ENCODE data around the gene R3HDML.
A peak's percentile ranks its signal among the peaks of the same experiment; 100 is the strongest.

Gene R3HDML

DNA sequence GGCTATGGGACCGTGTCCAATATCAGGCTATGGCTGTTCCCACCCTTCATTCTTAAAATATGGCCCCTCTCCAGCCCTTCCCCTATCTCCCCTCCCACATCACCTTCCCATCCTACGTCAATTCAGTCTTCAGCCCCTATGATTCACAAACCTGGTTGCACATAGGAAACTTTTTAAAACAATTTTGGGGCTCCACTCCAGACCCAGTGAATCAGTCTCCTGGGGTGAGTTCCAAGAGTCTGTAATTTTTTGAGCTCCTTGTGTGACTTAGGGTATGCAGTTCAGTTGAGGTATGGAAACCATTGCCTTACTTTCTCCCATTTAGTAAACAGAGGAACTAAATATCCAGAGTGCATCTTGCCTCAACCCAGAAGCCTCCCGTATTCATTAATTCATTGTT, 24.2 kb downstream of the R3HDML start:
- no peak for DNase-seq (ENCODE audit: low read depth in 2 of 3, low spot score in 2 of 3)

DNA sequence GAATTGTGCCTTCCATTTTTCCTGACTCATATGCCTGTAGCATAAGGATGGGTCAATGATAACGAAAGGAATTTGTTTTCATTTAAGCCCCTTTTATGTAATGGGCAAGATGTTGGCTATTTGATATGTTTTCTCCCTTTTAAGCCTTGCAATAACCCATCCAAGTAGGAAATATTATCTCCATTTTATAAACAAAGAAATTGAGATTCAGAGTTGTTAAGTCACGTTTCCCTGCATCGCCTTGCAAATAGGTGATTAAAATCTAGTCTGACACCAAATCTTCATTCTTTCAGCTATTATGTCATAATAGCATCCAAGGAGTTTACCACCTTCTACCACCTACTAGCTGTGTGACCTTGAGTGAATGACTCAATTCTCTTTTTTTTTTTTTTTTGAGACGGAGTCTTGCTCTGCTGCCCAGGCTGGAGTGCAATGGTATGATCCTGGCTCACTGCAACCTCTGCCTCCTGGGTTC, 25.7 kb downstream of the R3HDML start:
- DNase-seq (ENCODE audit: low read depth in 2 of 3, low spot score in 2 of 3), result no peak

DNA sequence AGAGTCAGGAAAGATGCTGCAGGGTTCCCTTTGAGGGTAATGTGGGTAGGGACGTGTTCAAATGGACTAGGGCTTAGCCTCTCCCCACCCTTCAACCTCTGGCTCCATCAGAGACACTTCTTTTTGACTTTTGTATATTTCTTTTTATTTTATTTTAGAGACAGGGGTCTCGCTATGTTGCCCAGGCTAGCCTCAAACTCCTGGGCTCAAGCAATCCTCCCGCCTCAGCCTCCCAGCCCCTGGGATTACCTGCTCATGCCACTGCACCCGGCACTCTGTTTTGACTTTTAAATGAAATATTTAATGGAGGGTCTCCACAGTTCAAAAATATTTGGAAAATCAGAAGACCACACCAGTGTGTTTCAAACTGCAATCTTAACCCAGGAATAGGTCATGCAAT, 27.2 kb downstream of the R3HDML start:
- no peak for DNase-seq (ENCODE audit: low read depth in 2 of 3, low spot score in 2 of 3)

DNA sequence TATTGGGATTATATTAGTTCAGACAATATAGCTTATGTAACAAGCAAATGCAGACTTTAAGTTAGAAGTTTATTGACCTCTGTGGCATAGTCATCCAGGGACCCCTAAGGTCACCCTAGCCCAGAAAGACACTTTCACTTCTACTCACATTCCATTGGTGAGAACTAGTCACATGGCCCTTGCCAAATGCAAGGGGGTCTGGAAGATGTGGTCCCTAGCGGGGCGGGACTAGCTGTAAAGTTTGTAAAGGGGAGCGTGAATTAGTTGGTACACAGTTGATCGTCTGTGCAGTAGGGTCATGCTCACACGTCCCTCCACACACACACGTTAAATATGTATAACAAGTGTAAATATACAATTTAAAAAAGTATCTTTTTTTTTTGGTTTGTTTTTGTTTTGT, 27.9 kb downstream of the R3HDML start:
- no peak for DNase-seq (ENCODE audit: low read depth in 2 of 3, low spot score in 2 of 3)

DNA sequence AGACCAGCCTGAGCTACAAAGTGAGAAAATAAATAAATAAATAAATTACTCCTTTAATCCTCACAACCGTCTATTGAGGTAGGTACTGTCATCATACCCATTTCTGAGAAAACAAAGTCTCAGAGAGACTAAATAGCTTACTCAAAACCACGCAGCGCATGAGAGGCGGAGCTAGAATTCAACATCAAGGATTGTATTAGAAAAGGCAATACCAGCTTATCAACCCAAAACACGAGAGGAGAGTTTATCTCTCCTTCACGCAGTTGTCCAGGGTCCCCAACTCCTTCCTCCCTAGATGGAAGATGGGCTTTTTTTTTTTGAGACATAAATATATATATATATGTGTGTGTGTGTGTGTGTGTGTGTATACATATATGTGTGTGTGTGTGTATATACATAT, 30.9 kb downstream of the R3HDML start:
- DNase-seq (ENCODE audit: low read depth in 2 of 3, low spot score in 2 of 3), result no peak

DNA sequence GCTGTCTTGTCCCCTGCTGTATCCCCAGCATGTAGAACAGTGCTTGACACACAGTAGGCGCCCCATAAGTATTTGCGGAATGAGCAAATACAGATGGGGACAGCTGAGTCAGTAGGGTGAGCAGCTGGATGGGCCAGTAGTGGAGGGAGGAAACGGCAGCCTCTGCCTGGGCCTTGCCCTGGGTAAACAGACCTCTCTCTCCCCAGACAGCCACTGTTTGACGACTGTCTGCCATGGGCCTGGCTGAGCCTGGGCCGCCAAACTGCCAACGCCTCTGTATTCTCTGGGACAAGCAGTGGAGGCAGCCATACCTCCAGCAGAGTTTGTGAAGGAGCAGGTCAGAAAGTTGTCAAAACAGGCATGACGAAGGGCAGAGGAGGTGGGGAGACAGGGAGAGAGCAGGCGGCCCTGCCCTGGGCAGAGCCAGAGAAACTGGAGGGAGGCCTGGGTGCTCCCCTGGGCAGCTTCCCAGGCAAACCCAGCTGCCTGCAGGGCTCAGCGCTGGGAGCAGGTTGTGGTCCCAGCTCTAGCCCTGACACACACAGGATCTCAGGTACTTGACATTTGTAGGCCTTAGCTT, 33.9 kb downstream of the R3HDML start:
- no peak for DNase-seq (ENCODE audit: low read depth in 2 of 3, low spot score in 2 of 3)

DNA sequence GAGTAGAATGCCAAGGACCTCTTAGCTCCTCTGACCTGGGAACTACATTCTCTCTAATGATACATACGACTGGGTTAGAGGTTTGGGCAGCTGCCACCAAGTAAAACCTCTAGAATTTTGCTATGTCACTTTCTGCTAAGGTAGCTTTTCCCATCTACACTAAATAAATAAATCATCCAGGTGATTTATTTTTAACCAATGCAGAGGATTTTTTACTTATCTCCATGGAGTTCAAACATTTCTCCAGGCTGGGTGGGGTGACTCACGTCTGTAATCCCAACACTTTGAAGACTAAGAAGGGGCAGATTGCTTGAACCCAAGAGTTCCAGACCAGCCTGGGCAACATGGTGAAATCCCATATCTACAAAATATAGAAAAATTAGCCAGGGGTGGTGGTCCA, 45.8 kb downstream of the R3HDML start:
- no peak for DNase-seq (ENCODE audit: low read depth in 2 of 3, low spot score in 2 of 3)

DNA sequence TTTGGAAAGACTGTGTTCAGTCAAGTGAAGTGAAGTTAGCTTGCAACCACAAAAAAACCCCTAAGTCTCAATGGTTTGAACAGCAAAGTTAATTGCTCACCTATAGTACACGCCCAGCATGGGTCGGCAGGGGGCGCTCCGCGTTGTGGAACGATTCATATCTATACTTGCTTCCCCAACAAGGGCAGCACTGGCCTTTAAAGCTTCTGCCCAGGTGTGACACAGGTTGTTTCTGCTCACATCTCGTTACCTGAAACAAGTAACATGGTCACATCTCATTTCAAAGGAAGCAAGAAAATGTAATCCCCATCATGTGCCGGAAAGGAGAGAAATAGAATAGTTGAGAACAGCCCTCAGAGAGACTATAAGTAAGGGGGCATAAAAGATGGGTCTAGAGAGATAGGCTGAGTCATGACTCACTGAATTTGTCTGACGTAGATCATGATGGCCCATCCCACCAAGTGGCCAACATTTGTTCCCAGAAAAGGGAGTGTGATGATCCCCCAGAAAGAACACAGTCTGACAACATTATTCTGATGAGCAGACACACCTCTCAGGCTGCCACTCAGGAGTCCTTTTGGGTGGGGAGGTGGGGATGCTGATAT, 47.7 kb downstream of the R3HDML start:
- DNase-seq (ENCODE audit: low read depth in 2 of 3, low spot score in 2 of 3), result peak; percentile 42 to 77 (median 75)

DNA sequence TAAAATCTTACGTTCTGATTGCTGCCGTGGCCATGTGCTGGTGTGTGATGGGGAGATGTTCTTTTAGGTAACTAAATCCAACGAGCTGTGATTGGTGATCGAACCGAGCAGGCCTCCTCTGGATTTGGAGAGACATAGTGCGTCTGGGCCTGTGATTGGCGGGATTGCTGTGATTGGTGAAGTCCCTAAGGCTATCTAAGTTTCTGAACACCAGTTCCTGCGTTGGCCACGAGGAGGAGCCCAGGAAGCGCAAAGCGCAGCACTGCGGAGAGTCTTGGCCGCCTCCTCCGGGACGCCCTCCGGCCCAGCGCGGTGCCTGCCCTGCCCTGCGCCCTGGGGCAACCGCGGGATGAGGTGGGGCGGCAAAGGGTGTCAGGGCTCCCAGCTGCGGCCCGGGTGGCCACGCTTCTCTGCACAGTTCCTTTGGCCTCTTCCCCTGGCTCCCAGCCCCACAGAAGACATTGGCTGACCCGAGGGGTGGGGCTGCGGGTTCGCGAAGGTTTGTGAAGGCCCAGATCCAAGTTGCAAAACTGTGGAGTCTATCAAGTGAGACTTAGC, 51.7 kb downstream of the R3HDML start:
- DNase-seq (ENCODE audit: low read depth in 2 of 3, low spot score in 2 of 3), result peak; percentile 25 to 58 (median 42)

DNA sequence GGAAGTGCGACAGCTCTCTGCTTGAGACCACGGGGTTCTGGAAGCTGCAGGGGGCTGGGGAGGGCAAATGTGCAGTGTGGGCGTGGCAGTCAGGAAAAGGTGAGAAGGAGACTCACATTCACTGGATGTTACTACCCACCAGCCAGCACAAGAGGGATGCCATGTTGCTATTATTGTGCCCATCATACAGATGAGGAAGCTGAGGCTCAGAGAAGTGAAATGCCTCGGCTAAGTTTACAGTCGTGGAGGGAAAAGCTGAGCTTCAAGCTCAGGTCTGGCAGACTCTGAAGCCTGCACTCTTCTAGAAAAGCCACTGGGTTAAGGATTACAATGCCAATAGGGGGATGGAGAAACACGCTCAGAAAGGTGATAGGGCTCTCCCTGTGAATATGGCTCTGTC, 53.0 kb downstream of the R3HDML start:
- no peak for DNase-seq (ENCODE audit: low read depth in 2 of 3, low spot score in 2 of 3)

DNA sequence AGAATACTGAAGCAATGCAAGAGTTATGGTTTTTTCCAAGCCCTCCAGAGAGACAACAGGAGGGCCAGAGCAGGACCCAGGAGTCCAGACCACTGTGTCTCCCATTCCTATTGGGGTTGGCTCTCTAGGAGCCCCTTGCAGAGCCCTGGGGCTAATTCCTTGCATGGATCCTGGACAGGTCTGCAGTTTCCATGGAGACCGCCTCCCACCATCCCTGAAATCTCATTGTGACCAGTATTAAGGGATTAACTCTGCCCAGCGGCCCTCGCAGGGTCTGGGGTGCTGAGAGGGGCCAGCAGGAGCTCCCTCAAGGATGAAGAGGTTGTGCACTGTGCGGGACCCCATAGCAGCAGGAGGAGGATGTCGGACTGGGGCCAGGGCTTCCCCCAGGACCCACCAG, 53.4 kb downstream of the R3HDML start:
- DNase-seq (ENCODE audit: low read depth in 2 of 3, low spot score in 2 of 3), result no peak

DNA sequence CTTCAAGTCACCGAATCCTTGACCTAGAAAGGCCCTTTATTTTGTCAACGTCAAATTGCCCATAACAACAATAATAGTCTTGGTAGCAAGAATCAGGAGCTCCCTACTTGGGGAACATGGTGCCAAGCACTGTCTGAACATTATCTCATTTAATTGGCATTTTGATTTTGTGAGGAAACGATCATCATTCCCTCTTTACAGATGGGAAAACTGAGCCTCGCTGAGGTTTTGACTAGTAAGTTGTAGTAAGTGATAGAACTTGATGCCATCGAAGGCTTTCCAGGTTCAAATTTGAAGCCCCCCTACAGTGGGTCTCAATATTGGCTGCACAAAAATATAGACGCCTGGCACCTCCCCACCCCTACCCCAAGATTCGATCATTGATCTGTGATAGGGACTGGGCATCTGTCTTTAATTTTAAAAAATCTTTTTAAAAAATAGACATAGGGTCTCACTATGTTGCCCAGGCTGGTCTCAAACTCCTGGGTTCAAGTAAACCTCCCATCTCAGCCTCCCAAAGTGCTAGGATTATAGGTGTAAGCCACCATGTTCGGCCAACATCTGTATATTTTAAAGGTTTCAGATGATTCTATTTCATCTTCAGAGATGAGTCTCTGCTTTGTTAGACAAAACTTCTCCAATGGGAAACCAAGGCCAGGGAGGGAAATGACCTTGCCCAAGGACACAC, 55.4 kb downstream of the R3HDML start:
- no peak for DNase-seq (ENCODE audit: low read depth in 2 of 3, low spot score in 2 of 3)

DNA sequence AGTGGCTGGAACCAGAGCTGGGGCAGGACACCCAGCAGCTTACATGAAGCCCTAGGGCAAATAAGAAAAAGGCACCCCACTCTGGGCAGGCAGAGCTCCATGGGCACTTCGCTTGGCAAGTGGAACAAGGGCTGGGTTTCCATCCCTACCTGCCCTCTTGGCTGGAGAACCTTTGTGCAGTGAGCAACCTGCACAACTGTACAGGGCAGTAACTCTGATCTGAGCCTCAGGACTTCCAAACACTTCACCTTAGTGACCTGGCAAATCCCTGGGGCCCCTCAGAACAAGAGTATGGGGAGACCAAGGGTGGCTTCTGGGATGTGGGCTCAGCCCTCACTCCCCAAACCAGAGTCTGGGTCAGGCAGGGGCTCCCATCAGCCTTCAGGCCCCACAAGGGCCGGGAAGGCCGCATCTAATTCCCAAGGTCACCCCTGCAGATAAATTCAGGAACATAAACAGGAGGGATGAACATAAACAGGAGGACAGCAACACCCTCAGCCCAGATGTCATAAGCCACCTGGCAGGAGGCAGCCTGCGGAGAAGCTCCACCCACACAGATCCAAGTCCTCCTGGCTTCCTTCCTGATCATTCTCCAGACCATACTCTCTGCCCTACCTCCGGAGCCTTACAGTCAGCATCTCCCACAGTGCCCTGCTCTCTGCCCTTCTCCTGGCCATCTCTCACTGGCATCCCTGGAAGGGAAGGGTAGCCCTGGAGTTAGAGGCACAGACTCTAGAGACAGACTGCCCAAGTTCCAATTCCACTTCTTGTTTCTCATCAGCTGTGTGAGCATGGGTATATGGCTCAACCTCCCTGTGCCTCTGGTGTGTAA, 56.1 kb downstream of the R3HDML start:
- no peak for DNase-seq (ENCODE audit: low read depth in 2 of 3, low spot score in 2 of 3)

DNA sequence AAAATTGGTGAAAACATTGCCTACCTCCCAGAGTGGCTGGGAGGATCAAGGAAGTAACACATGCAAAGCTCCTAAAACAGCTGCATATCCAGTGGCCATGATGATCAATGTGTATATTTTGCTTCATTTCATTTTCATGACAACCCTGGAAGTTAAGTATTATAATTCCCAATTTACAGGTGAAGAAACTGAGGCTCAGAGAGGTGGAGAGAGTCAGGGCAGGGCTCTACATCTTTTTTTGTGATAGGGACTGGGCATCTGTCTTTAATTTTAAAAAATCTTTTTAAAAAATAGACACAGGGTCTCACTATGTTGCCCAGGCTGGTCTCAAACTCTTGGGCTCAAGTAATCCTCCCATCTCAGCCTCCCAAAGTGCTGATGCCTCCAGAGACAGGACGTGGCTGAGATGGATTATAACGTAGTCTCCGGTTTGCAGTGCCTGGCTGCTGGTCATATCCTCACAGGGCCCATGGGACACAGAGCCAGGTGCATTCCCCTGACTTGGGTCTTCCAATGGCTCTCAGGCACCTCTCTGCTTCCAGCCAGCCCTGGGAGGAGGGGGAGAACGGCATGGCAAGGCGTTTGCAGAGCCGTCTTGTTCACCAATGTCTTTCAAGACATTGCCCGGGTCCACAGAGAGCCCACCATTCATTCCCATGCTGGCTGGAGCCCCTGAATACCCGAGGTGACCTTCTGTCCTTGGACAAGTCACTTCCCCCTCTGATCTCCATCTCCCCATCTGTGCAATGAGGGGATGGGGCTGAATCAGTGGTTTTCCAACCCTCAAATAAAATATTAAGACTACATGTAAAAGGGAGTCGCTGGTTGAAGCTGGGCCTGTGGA, 57.0 kb downstream of the R3HDML start:
- no peak for DNase-seq (ENCODE audit: low read depth in 2 of 3, low spot score in 2 of 3)

DNA sequence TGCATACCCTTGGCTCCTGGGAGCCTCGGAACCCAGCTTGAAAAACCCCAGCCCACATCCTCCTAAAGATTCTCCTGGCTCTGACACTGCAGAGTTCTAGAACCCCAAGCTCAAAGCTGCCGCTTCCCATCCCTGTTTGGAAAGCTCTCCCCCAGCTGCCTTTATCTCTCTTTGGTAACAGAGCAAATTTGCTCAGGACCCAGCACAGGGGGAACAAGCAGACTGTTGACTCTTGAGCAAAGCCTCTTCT, 57.5 kb downstream of the R3HDML start:
- DNase-seq (ENCODE audit: low read depth in 2 of 3, low spot score in 2 of 3), result no peak

DNA sequence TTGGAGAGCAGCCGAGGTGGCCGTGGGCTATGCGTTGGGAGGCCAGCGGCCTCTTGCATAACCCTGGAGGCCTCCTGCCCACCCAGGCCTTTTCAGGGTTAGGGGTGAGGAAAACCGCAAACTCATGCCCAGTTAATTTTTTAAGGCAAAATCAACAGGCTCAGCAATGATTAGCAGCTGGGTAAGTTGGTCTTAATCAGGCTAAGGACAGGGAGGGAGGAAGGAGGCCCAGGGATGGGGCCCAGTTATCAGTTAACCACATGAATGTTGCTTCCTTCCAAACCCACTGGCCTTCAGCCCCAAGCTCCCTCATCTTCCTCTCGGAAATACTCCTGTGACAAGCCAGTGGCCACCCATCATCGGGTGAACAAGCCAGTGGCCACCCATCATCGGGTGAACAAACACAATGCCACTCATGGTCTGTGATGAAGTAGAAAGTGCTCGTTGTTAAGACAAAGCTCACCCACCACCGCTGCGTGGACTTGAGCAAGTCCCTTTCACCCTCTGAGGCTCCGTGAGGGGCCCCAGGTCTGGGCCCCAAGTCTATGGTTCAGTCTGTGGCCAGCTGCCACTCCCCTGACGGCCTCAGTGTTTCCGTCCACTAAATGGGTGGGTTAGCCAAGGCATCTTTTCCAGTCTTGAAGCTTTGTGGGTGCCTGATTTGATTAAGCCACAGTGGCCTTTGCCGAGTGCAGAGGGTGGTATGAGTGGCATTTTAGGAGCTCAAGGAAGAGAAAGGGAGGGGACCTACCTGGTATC, 58.0 kb downstream of the R3HDML start:
- DNase-seq (ENCODE audit: low read depth in 2 of 3, low spot score in 2 of 3), result no peak

DNA sequence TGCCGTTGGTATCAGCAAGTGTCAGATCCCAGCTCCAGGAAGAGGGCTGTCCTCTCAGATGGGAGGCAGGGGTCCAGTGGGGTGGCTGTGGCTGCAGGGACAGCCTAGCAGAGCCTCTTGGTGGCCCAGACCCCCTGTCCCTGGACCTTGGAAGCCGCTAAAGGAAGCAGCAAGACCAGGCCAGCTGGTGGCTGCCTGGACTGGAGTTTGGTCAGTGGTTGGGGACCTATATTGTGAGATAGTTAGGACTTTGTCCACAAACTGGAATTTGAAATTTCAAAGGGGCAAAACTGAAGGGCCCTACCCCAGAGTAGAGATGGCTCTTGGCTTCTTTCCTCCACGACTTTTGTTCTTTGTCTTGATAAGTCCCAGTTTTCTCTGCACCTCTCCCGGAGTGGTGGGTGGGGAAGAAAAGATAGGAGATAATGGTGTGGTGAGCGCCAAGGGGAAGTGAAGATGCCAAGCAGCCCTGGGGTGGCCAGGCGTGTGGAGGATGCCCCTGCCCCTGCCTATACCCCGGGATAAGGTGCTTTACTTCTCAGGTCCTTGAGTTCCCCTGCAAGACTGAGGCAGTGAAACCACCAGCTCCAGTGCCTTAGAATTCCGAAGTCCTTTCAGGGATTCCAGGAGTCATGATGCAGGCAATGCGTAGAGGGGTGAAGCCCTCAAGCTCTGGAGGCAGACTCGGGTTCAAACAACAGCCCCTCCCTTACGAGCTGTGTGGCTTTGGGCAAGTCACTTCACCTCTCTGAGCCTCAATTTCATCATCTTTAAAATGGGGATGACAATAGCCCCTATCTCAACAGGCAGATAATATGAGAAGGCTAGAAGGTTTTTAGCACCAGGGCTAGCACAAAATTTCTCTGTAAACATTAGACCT, 58.9 kb downstream of the R3HDML start:
- DNase-seq (ENCODE audit: low read depth in 2 of 3, low spot score in 2 of 3), result no peak

DNA sequence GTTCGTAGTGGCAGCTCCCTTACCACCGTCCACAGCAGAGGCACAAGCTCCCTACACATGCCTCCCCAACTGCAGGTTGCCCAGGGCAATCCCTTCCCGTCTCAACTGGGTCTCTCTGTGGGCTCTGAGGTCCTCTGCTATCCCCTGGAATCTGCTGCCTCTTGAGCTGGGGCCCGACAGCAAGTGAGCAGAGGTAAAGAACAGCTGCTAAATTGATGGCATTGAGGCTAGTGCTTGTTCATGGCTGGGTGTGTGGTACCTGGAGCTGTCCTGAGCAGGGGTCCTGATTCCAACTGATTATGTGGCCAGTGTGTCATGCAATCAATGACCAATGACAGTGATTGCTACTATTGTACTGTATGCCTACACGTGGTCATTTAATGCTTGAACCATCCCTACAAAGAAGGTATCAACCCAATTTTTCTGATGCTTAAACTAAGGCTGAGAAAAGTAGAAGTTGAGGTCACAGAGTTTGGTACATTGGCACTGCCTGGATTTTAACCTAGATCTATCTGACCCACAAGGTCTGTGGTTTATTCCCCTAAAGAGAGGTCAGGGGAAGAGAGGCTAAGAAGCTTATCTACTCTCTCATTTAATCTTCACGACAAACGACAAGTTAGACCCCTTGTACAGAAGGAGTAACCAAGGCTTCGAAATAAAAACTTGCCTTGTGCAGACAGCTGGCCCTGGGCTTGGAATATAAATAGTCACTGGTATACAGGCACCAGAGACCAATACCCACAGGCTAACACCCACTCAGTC, 59.7 kb downstream of the R3HDML start:
- DNase-seq (ENCODE audit: low read depth in 2 of 3, low spot score in 2 of 3), result no peak
